MM.1S (cell line): ENCODE measurements around the gene GCNT1.

Experiments used
- CTCF ChIP-seq: fragments of 300-600 bp; sonication (generic); IDR thresholded peaks from 2 replicates; pipeline ENCODE4 v1.5.1; 2016; ENCODE audit warnings: antibody characterized with exemption, low read length, mixed read lengths
- EZH2 ChIP-seq: fragments of 300-600 bp; sonication (generic); optimal IDR thresholded peaks from 2 replicates; pipeline ENCODE3; 2017; ENCODE audit warnings: low read depth, mild to moderate bottlenecking, antibody characterized with exemption, low read length, mixed read lengths

GRCh38 chr9:76552751-76553455 lies 93.9 kb downstream of the GCNT1 start:
- TF ChIP-seq EZH2 (no peak), CTCF (no peak)
